DMS 273 treated with DMSO at 0.1 percent for 48 hours (cell line): ENCODE results near the gene P2RX7.
"Not testable (repeated sequence)": the region's sequence is repeated elsewhere in the genome, so short reads cannot be mapped to it uniquely, and the experiment has no call there.

ENCODE experiments used
- DNase-seq: peaks from one replicate; lab custom pipeline; 2025; lab: John Stamatoyannopoulos, UW

The P2RX7 gene

DNA sequence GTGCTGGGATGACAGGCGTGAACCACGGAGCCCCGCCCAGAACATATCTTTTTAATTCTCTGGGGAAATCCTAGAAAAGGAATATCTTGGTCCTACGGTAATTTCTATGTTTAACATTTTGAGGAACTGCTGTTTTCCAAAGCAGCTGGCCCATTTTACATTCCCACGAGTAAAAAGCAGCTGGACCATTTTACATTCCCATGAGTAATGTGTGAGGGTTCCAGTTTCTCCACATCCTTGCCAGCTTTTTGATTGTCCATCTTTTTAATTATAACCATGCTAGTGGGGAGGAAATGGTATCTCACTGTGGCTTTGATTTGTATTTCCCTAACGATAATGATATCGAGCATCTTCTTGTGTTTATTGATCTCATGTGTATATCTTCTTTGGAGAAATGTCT lies 72.8 kb downstream of the P2RX7 start:
- DNase-seq = no peak

DNA sequence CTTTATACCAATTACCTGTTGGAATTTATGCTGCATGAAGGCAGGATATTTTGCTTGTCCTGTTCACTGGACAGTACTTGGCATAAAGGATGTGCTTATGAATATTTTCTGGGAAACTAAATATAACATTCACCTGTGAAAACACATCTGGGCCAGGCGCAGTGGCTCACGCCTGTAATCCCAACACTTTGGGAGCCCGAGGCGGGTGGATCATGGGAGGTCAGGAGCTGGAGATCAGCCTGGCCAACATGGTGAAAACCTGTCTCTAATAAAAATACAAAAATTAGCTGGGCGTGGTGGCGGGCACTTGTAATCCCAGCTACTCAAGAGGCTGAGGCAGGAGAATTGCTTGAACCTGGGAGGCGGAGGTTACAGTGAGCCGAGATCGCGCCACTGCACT lies 75.9 kb downstream of the P2RX7 start:
- not testable (repeated sequence) for DNase-seq

DNA sequence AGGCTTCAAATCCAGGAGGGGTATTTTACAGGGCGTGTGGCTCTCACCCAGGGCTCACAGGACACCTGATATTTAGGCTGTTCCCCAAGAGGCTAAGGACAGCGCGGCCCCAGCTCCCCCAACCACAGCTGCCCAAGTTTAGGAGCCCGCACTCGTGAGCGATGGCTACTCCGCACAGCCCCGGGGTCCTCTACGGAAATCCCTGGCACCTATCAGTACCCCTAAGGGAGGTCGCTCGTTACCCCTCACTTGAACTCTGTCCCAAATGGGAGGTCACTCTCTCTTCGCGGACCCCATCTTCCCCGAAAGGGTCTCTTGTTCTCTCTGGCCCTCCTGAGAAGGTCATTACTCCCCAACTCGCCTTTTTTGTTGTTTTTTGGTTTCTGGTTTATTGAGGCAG lies 76.5 kb downstream of the P2RX7 start:
- no peak for DNase-seq

DNA sequence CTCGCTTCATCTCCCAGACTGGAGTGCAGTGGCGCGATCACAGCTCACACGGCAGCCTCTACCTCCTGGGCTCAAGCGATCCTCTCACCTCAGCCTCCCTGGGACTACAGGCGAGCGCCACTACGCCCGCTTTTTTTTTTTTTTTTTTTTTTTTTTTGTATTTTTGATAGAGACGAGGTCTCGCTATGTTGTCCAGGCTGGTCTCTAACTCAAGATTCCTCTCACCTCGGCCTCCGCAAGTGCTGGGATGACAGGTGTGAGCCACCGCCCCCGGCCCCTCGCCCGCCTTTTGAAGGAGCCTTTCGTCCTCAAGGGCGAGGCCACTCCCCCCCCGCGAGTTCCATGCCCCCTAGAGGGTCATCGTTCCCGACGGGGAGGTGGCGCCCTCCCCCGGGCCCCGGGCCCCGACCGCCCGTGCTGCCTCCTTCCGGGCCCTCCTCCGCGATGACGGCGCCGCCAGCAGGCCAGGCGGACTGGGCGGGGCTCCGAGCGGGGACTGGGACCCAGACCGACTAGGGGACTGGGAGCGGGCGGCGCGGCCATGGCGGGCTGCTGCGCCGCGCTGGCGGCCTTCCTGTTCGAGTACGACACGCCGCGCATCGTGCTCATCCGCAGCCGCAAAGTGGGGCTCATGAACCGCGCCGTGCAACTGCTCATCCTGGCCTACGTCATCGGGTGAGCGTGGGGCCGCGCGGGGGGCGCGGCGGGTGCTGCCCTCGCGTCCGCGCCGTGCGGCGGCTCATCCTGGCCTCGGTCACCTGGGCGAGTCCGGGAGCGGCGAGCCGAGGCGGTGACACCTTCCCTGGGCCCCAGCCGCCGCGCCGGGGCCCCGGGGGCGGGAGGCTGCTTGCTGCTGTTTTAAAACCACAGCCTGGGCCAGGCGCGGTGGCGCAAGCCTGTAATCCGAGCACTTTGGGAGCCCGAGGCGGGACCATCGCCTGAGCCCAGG lies 77.2 kb downstream of the P2RX7 start, which contains the start of gene P2RX4:
Gene P2RX4, plus strand, starts transcription at position 506 of the 949 bp plus-strand sequence. Its CDS starts 36 bp downstream, at position 542.
- DNase-seq = no peak

DNA sequence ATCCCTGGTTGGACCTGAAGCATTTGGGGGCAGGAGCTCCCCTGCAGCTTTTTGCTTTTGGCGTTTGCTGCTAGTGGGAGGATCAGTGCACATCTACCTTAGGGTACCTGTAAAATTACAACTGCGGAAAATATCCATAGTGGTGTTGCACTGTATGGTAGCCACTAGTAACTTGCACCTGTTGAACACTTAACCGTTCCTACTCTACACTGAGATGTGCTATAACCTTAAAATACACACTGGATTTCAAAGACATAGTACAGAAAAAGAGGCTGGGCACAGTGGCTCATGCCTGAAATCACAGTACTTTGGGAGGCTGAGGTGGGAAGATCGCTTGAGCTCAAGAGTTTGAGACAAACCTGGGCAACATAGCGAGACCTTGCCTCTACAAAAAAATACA lies 80.2 kb downstream of the P2RX7 start:
- no peak for DNase-seq

DNA sequence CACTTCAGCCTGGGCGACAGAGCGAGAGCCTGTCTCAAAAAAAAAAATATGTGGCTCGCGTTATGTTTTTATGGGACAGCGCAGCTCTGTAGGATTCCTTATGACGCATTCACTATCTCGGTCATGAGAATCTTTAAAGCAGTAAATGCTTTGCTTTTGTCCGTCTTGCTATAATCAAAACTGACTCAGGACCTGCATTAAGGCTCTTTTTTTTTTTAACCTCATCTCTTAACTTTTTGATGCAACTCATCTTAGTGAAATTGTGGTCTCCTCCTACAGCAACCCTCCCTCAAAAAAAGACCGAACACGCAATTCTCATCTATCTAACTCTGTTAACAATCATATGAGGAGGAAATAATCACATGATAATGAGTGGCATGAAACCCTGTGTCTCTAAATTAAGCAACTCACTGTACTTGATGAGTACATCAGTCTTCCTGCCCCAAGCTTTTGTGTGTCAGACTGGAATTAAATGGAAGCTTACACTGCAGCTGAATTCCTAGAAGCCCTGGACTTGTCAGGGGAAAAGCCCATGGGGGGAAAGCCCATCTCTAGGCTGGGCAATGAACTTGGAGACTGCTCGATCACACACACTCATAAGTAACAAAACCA lies 81.6 kb downstream of the P2RX7 start:
- DNase-seq = no peak

DNA sequence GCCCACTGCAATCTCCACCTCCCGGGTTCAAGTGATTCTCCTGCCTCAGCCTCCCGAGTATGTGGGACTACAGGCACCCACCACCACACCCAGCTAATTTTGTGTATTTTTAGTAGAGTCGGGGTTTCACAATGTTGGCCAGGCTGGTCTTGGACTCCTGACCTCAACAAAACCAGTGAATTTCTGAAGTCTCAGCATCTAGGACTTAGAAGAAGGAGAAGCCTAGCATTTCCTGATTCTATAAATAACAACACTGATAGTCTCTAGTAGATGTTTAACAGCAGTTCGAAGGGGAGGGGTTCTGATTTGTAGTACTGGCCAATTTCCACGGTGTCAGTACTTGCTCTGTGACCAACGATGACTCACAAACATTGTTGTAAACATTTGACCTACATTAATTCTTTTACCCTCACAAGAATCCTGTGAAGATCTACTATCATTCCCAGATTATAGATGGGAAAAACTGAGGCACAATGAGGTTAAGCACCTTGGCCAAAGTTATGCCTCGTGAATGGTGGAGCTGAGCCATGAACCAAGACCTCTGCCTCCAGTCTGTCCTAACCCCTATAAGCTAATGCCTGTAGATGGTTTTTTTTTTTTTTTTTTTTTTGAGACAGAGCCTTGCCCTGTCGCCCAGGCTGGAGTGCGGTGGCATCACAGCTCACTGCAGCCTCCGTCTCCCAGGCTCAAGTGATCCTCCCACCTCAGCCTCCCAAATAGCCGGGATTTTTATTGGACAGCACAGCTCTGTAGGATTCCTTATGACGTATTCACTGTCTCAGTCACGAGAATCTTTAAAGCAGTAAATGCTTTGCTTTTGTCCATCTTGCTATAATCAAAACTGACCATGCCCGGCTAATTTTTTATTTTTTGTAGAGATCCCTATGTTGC lies 82.4 kb downstream of the P2RX7 start:
- DNase-seq = no peak

DNA sequence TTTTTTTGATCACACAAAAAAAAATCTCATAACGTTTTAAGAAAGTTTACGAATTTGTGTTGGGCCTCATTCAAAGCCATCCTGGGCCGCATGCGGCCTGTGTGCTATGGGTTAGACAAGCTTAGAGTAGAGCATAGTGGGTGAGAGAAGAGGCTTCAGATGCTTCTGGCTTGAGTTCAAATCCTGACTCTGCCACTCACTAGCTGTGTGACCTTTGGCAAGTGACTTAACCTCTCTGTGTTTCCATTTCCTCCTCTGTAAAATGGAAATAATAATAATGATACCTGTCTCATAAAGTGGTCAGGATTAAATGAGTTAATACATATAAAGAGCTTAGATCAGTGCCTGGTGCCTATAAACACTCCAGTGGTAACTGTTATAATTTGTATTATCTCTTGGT lies 83.4 kb downstream of the P2RX7 start:
- no peak for DNase-seq

DNA sequence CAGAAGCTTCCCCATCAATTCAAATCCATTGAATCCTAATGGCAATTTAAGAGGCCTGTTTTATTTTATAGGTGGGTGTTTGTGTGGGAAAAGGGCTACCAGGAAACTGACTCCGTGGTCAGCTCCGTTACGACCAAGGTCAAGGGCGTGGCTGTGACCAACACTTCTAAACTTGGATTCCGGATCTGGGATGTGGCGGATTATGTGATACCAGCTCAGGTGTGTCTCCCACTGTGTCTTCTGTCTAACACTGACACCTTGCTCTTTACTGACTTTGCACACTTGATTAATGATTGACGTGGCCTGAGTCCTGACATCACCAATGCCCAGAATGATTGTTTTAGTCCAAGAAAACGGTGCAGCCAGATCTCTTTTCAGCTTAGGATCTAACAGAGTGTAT lies 84.4 kb downstream of the P2RX7 start:
- DNase-seq = no peak

DNA sequence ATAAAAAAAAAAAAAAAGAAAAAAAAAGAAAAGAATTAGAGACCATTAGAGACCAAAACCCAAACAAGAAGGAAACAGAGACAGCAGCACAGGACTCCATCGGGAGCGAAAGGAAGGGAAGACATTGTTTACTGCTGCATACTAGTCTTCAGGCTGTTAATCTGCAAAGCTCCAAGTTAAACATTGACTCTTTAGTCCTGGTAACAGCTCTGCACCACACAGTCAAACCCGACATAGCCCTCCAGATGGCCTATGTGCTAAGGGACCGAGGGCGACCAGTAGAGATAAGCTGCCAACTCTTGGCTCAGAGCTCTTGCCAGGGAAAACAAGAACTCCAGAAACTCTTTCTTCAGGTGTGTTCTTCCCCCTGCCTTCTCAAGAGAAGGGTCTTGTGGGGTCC lies 85.1 kb downstream of the P2RX7 start:
- no peak for DNase-seq

DNA sequence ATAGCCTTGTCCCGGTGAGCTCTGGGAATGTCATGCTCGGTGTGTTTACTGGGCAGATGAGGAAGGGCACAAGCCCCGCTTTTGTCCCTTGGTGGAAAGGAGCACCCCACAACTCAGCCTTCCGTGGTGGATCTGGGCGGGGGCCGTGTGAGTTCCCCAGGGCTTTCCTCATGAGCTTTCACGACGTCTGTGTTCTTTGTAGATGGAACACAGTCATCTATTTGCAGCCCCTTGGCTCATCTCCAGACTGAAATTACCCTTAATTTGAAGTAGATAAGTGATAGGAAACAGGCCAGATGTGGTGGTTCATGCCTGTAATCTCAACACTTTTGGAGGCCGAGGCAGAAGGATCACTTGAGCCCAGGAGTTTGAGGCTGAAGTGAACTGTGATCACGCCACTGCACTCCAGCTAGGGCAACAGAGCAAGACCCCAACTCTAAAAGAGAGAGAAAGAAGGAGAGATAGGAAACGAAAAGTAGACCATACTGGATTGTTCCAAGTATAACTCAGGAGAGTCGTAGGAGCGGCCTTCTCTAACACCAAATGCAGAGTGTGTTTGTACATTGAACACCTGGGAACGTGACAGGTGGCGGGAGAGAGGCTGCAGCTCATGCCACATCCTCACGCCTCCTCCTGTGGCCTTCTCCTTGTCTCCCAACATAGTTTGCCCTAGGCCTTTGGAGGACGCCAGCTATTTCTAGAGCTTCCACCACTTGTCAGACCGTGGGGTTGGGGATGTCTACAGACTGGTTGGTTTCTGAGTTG lies 86.1 kb downstream of the P2RX7 start:
- DNase-seq = no peak

DNA sequence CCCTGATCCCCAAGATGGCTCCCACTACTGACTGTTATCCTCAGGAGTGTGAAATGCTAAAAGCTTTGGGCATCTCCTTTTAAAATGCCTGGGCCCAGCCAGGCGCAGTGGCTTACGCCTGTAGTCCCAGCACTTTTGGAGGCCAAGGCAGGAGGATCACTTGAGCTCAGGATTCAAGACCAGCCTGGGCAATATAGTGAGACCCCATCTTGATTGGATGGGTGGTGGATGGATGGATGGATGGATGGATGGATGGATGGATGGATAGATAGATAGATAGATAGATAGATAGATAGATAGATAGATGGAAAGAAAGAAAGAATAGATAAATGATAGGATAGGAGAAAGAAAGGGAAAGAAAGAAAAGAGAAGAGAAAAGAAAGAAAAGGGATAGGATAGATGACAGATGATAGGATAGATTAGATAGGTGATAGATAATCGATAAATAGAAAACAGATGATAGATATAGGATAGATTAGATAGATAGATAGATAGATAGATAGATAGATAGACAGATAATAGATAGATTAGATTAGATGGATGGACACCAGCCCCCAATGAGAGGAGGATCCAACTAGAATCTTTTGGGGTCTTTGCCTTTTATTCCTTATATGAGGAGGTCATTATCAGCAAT lies 86.8 kb downstream of the P2RX7 start:
- DNase-seq = no peak

DNA sequence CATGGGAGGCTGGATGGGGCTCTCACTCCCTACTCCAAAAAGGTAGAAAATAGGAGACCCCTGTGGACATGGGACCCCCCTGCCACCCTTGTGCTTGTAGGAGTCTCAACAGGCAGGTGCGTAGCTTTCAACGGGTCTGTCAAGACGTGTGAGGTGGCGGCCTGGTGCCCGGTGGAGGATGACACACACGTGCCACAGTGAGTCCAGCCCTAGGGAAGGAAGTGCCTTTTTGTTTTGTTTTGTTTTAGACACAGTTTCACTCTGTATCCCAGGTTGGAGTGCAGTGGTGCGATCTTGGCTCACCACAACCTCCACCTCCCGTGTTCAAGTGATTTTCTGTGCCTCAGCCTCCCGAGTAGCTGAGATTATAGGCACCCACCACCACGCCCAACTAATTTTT lies 90.2 kb downstream of the P2RX7 start:
- DNase-seq = no peak

DNA sequence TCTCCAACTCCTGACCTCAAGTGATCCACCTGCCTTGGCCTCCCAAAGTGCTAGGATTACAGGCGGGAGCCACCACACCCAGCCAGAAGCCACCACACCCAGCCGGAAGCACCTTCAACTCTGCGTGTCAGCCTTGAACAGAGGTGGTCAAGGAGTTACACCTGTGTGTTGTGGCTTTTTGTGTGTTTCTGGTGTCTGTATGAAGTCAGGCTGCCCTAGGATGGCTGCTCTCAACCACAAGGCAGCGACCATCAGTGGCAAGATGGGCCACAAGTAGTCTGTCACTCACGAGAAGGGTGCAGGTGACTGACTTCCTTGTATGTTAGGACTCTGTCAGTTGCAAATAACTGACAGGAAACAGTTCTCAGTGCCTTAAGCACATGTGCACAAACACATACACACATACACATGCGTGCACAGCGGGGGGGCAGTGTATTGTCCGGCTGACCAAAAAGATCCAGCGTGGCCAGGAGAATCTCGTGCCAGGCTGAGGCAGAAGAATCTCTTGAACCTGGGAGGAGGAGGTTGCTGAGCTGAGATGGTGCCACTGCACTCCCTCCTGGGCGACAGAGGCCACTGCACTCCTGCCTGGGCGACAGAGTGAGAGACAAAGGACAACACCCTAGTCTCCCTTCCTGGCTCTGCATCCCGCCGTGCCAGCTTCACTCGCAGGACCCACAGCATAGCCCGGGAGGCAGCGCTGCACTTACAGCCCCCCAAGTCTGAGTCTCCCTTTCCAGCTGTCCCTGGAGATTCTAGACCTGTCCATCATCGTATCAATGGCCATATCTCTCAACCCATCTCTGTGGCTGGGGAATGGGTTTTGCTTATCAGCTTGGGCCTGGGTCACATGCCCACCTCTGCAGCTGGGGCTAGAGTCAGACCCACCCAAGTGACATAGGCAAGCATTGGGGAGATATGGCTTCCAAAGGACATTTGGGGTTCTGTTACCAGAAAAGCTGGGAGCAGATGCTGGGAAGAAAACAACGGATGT lies 90.9 kb downstream of the P2RX7 start:
- DNase-seq = no peak

DNA sequence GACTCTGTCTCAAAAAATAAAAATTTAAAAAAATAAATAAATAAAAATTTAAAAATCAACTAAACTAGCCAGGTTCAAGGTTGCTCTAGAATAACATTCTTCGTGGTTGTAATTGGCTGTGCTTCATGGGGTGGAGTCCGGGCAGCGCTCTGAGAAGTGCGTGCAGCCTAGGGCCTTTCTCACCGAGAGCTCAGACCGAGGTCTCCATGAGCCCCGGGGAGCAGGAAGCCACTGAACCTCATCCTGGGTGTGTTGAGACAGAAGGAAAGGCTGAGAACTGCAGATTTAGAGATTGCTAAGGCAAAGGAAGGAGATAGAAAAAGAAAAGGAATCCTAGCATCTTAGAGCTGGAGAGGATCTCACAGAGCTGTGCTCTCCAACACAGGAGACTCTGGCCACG lies 91.9 kb downstream of the P2RX7 start:
- DNase-seq = no peak

DNA sequence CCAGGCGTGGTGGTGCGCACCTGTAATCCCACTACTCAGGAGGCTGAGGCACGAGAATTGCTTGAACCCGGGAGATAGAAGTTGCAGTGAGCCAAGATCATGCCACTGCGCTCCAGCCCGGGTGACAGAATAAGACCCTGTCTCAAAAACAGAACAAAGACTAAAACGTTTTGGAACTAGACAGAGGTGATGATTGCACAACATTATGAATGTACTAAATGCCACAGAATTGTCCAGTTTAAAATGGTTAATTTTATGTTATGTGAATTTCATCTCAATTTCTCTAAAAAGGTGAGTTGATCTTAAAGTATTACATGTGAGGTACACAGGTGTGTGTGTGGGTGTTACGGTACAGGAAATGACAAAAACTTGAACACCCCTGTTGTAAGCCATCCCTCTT lies 93.7 kb downstream of the P2RX7 start:
- no peak for DNase-seq

DNA sequence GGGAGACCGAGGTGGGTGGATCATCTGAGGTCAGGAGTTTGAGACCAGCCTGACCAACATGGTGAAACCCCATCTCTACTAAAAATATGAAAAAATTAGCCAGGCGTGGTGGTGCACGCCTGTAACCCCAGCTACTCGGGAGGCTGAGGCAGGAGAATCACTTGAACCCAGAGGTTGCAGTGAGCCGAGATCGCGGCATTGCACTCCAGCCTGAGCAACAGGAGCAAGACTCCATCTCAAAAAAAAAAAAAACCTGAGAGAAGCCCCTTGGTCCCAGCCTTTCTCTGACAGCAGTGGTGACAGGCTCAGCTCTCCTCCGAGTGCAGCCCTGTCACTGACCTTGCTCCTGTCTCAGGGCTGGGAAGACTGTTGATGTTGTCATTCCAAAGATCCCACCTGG lies 94.2 kb downstream of the P2RX7 start:
- not testable (repeated sequence) for DNase-seq

DNA sequence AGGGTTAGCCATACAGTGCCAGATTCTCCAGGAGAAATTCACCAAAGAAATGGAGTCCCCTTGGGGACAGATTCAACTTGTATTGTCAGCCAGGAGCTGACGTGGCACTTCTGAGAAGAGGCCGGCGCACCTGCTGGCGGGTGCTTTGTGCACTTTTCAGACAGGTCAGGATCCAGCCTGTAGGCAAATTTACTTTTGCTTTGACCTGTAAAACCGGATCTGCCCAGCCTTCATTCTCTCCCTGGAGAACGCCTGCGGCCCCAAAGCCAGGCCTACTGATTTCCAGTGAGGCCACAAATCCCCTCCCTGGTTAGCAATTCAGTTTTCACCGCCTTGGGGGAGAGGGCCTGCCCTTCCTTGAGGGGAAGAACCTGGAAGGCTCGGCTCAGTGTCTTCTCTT lies 94.6 kb downstream of the P2RX7 start:
- DNase-seq = no peak

DNA sequence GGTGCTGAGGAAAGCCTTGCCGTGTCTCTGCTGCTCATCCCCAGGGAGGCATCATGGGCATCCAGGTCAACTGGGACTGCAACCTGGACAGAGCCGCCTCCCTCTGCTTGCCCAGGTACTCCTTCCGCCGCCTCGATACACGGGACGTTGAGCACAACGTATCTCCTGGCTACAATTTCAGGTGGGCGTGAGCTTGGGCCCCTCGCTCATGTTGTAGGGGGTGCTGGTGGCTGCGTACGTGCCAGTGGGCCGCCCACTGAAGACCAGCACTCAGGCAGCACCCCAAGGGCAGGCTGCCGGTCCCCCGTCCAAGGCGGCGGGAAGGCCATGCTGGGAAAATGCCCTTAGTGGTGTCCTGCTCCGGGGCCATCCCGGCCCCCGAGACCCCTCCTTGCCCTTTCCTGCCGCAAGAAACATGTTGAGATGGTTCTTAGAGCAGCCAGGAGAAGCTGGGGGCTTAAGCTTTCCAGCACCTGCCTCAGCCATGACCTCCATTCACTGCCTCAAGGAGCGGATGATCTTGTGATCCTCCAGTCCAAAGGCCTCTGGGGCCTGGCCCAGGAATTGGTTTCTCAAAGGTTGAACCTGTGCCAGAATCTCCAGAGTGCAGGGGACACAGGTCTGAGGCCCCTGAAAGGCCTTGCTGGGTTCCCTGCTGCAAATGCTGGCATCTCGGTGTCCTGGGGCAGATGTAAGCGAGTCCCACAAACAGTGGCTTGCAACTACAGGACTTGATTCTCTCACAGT lies 96.4 kb downstream of the P2RX7 start:
- DNase-seq = no peak
